Panc1 (cell line): ENCODE data around the gene CA10. TPM values are rescaled to one million over a fixed set of nuclear protein-coding genes. Genes with fewer than 3 reads are reported as not detected.

ENCODE experiments used
- ATAC-seq: fragments of 200-7000 bp; cut with Tn5 transposase; 2 replicates; pipeline ENCODE4 v1.9.1; 2020; ENCODE audit warnings: mild to moderate bottlenecking, moderate library complexity
- BruUV-seq: library from RNA; stranded (reverse); fragments of 400-500 nt; replicated peaks from 2 replicates; lab custom pipeline; 2021; lab: Mats Ljungman, UMichigan
- CTCF ChIA-PET: fragments of 300-600 bp; sonication (Branson Sonifier 250); formaldehyde crosslinking; loops from one replicate; lab custom pipeline; 2022; ENCODE audit warnings: antibody characterized with exemption; lab: Charles Lee
- POLR2A ChIA-PET: fragments of 300-600 bp; sonication (Branson Sonifier 250); formaldehyde crosslinking; loops from one replicate; lab custom pipeline; 2022; ENCODE audit warnings: antibody characterized with exemption; lab: Charles Lee
- DNase-seq: peaks from one replicate; pipeline ENCODE4 v3.0.0-alpha.2; 2010; ENCODE audit warnings: low read depth, low spot score
- H3K27ac ChIP-seq: 2 replicates; pipeline ENCODE4 v1.5.1; 2011; ENCODE audit warnings: mild to moderate bottlenecking, low read length, inconsistent platforms
- H3K27me3 ChIP-seq: fragments of 200-500 bp; sonication (Bioruptor generic); 2 replicates; pipeline ENCODE4 v1.6.0; 2014; ENCODE audit warnings: low read length, inconsistent platforms; ENCODE audit not compliant: control insufficient read depth, insufficient read depth
- H3K36me3 ChIP-seq: fragments of 200-500 bp; sonication (Bioruptor generic); 2 replicates; pipeline ENCODE4 v1.5.1; 2014; ENCODE audit warnings: inconsistent platforms, mild to moderate bottlenecking, low read length, moderate library complexity; ENCODE audit not compliant: control insufficient read depth, insufficient read depth
- H3K4me1 ChIP-seq: 2 replicates; pipeline ENCODE4 v1.5.1; 2011; ENCODE audit warnings: inconsistent platforms, mild to moderate bottlenecking, low read length, moderate library complexity; ENCODE audit not compliant: control insufficient read depth, insufficient read depth
- H3K4me3 ChIP-seq, 2 experiments: 2 replicates each; pipeline ENCODE4 v1.5.1; 2011 to 2012; ENCODE audit warnings: low read depth in 2 of 2, low read length in 2 of 2, mild to moderate bottlenecking in 2 of 2, inconsistent platforms in 1 of 2, moderate library complexity in 1 of 2
- H3K9me3 ChIP-seq: fragments of 200-500 bp; sonication (Bioruptor generic); 2 replicates; pipeline ENCODE4 v1.5.1; 2014; ENCODE audit warnings: low read depth, mild to moderate bottlenecking, inconsistent platforms, low read length, moderate library complexity; ENCODE audit not compliant: control insufficient read depth, insufficient read depth
- CTCF ChIP-seq: fragments of 450-650 bp; IDR thresholded peaks from 2 replicates; pipeline ENCODE4 v1.5.1; 2017; ENCODE audit warnings: mild to moderate bottlenecking
- POLR2AphosphoS5 ChIP-seq: IDR thresholded peaks from 2 replicates; pipeline ENCODE4 v1.6.1; 2012; ENCODE audit warnings: mild to moderate bottlenecking, low read depth, low read length, moderate library complexity
- REST ChIP-seq, 2 experiments: IDR thresholded peaks; 2 replicates each; pipeline ENCODE4 v1.6.1; 2011 to 2012; ENCODE audit warnings: low read depth in 2 of 2, control low read depth in 1 of 2, low read length in 1 of 2, mild to moderate bottlenecking in 1 of 2, moderate library complexity in 1 of 2; ENCODE audit not compliant: insufficient read depth in 1 of 2
- SIN3A ChIP-seq: IDR thresholded peaks from 2 replicates; pipeline ENCODE4 v1.6.1; 2012; ENCODE audit warnings: low read depth, mild to moderate bottlenecking, low read length, moderate library complexity, borderline replicate concordance; ENCODE audit not compliant: insufficient read depth
- TCF7L2 ChIP-seq: IDR thresholded peaks from 2 replicates; pipeline ENCODE4 v1.6.1; 2011; ENCODE audit warnings: mild to moderate bottlenecking, low read depth, low read length, inconsistent platforms
- in situ Hi-C: cut with HindIII; loops from 2 replicates; pipeline ENCODE4 v1.10.0; 2016; ENCODE audit warnings: low sequenced_read_pairs, low pct_unique_long_range_greater_than_20kb
- intact Hi-C: fragments of 100-400 bp; cut with micrococcal nuclease; formaldehyde crosslinking; loops from one replicate; pipeline ENCODE4 v1.10.0; 2022; ENCODE audit not compliant: unreplicated experiment
- total RNA-seq: library from RNA; stranded (reverse); gene quantifications from one replicate; pipeline ENCODE4 v1.2.1, GENCODE V29; 2021; ENCODE audit not compliant: unreplicated experiment

CA10 gene
- total RNA-seq, 1 experiment from 2014 or later: not detected

GRCh38 chr17:52026075-52026474, 132.4 kb downstream of the CA10 start:
- Histone ChIP-seq H3K27ac (no peak overlapping the region), H3K27me3 (no peaks in the 10 kb centered on the region), H3K9me3 (no peaks in the 10 kb centered on the region), H3K36me3 (no peaks in the 10 kb centered on the region), H3K4me1 (no peaks in the 10 kb centered on the region), H3K4me3 (no peak overlapping the region)
- ChIA-PET POLR2A (no interaction called here), CTCF (no interaction called here)
- intact Hi-C loops (no loop called here), in situ Hi-C loops (no loop called here)
- TF ChIP-seq SIN3A: no peak
- no peak for TF ChIP-seq POLR2AphosphoS5
- TF ChIP-seq TCF7L2: no peak
- no peak for TF ChIP-seq CTCF
- no peak for TF ChIP-seq REST (IDR thresholded peaks at IDR 0.05; ENCODE audit: insufficient read depth in 1 of 2, low read depth in 2 of 2, low read length in 1 of 2)
- BruUV-seq: no TSS peak
- DNase-seq (no peak), ATAC-seq (no peak)

- no peaks in the 10 kb centered on the region for H3K27me3 ChIP-seq
- no peaks in the 10 kb centered on the region for H3K36me3 ChIP-seq
- CTCF ChIA-PET: no interaction called here
- TF ChIP-seq REST (IDR thresholded peaks at IDR 0.05; ENCODE audit: insufficient read depth in 1 of 2, low read depth in 2 of 2, low read length in 1 of 2) (no peak), TCF7L2 (no peak), SIN3A (no peak), CTCF (no peak), POLR2AphosphoS5 (no peak)
- in situ Hi-C loops (no loop called here), intact Hi-C loops (no loop called here)
- H3K9me3 ChIP-seq: no peaks in the 10 kb centered on the region
- BruUV-seq: no TSS peak
- no peak overlapping the region for H3K27ac ChIP-seq
- ATAC-seq (no peak), DNase-seq (no peak)
- no peaks in the 10 kb centered on the region for H3K4me1 ChIP-seq
- no peak overlapping the region for H3K4me3 ChIP-seq
- POLR2A ChIA-PET: no interaction called here
Observed at GRCh38 chr17:52025236-52025635, 133.3 kb downstream of the CA10 start.
